8988T (cell line): ENCODE measurements around the gene TMEM179.

Source experiments
- DNase-seq: peaks from one replicate; pipeline ENCODE4 v3.0.0; 2011

Gene TMEM179

DNA sequence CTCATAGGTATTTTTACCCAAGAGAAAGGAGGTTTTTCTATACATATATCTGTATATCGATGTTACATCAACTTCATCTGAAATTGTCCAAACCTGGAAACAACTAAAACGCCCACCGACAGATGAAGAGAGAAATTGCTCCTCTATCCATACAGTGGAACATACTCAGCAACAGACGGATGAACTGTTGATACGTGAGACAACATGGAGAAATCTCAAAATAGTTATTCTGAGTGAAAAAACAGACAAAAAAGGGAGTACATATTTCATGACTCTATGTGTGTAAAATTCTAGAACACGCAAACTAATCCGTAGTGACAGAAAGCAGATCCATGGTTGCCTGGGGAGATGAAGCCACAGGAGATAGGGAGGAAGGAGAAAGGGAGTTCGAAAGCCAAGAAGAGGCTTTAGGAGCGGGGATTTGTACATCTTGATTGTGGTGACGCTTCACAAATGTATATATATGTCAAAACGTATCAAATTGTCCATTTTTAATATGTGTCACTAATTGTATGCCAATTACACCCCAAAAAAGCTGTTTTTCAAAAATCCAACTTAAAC is 62.6 kb downstream of the TMEM179 start:
- DNase-seq, result no peak
